ENCODE results near the gene GSTCD. TPM values are rescaled to one million over a fixed set of nuclear protein-coding genes. Genes with fewer than 3 reads are reported as not detected.
A peak's percentile ranks its signal among the peaks of the same experiment; 100 is the strongest.

Gene GSTCD
- total RNA-seq, 1 donor from 2014 or later, result 65.3 TPM

GRCh38 chr4:105895583-105896460, 187.2 kb downstream of the GSTCD start:
- Histone ChIP-seq H4K20me1 (ENCODE audit: low read depth) (peaks cover 4% of the 10 kb centered on the region), H3K9me3 (ENCODE audit: low read depth) (no peaks in the 10 kb centered on the region), H3K9ac (no peak overlapping the region), H3K36me3 (no peaks in the 10 kb centered on the region), H2AFZ (replicated peaks) (peak overlapping the region; percentile 91), H3K79me2 (ENCODE audit: low read depth) (no peaks in the 10 kb centered on the region), H3K4me3 (peak overlapping the region; percentile 72), H3K27me3 (peaks cover 99% of the 10 kb centered on the region), H3K4me2 (peak overlapping the region; percentile 97), H3F3A (ENCODE audit: low read depth) (peaks cover 3% of the 10 kb centered on the region), H3K27ac (no peak overlapping the region), H3K4me1 (peaks cover 3% of the 10 kb centered on the region)
- H3K36me3 Mint-ChIP-seq, result no peaks in the 10 kb centered on the region
- no peaks in the 10 kb centered on the region for H3K9me3 Mint-ChIP-seq
- TF ChIP-seq EZH2 (IDR thresholded peaks at IDR 0.05) (peak; percentile 94), CTCF (IDR thresholded peaks at IDR 0.05) (peak; percentile 19), EZH2phosphoT487 (IDR thresholded peaks at IDR 0.05) (peak; percentile 88)
- H3K4me1 Mint-ChIP-seq, result peaks cover 4% of the 10 kb centered on the region
- peaks cover 63% of the 10 kb centered on the region for H3K27me3 Mint-ChIP-seq (ENCODE audit: insufficient read depth, low read depth)
- H3K27ac Mint-ChIP-seq, result no peak overlapping the region
- H3K4me3 Mint-ChIP-seq, result peak overlapping the region; percentile 81
- peak; percentile 77 for DNase-seq (ENCODE audit: low spot score)

GRCh38 chr4:105896461-105896942, 187.9 kb downstream of the GSTCD start:
- Histone ChIP-seq H3K79me2 (ENCODE audit: low read depth) (no peaks in the 10 kb centered on the region), H3K4me2 (peak overlapping the region; percentile 97), H3K27me3 (peaks cover 100% of the 10 kb centered on the region), H3K27ac (no peak overlapping the region), H3F3A (ENCODE audit: low read depth) (peaks cover 3% of the 10 kb centered on the region), H3K9ac (no peak overlapping the region), H2AFZ (replicated peaks) (peak overlapping the region; percentile 91), H4K20me1 (ENCODE audit: low read depth) (peaks cover 4% of the 10 kb centered on the region), H3K9me3 (ENCODE audit: low read depth) (no peaks in the 10 kb centered on the region), H3K36me3 (no peaks in the 10 kb centered on the region), H3K4me3 (peak overlapping the region; percentile 72), H3K4me1 (peaks cover 3% of the 10 kb centered on the region)
- H3K36me3 Mint-ChIP-seq, result no peaks in the 10 kb centered on the region
- H3K9me3 Mint-ChIP-seq, result no peaks in the 10 kb centered on the region
- DNase-seq (ENCODE audit: low spot score), result no peak
- H3K4me3 Mint-ChIP-seq, result peak overlapping the region; percentile 81
- no peak for TF ChIP-seq CTCF (IDR thresholded peaks at IDR 0.05)
- peak; percentile 88 for TF ChIP-seq EZH2 (IDR thresholded peaks at IDR 0.05)
- TF ChIP-seq EZH2phosphoT487 (IDR thresholded peaks at IDR 0.05), result peak; percentile 81
- peaks cover 4% of the 10 kb centered on the region for H3K4me1 Mint-ChIP-seq
- H3K27ac Mint-ChIP-seq, result no peak overlapping the region
- H3K27me3 Mint-ChIP-seq (ENCODE audit: insufficient read depth, low read depth), result peaks cover 63% of the 10 kb centered on the region

Other genes with a start within 250 kb of the GSTCD start
- 178 and 237 TPM in 2 replicates for gene PPA2, start 234.7 kb upstream of the GSTCD start, total RNA-seq (ENCODE audit: low replicate concordance)
- gene ARHGEF38, start 156.2 kb upstream of the GSTCD start, total RNA-seq (ENCODE audit: low replicate concordance), result 0.28 and 0.37 TPM in 2 replicates
- 17.2 and 18.8 TPM in 2 replicates for gene INTS12, start 95 bp upstream of the GSTCD start, total RNA-seq (ENCODE audit: low replicate concordance)
- gene NPNT, start 186.7 kb downstream of the GSTCD start, total RNA-seq (ENCODE audit: low replicate concordance), result 0.22 TPM in 1 of 2 replicates, not detected in the other

Measured in neural progenitor cell (in vitro differentiated cells).